HepG2 (cell line): ENCODE data around the gene SLC11A1. TPM values are rescaled to one million over a fixed set of nuclear protein-coding genes. Genes with fewer than 3 reads are reported as not detected.
A peak's percentile ranks its signal among the peaks of the same experiment; 100 is the strongest.

Experiments used
- KMT2B ChIP-seq: IDR thresholded peaks from 2 replicates; pipeline ENCODE4 v1.6.1; 2016; ENCODE audit warnings: missing genetic modification reagents, missing compliant biosample characterization
- NBN ChIP-seq: fragments of 450-650 bp; conservative IDR thresholded peaks from 2 replicates; pipeline ENCODE4 v1.6.1; 2017
- NR2F1 ChIP-seq, 2 experiments: fragments of 450-650 bp in 1 of 2; formaldehyde crosslinking in 1 of 2; IDR thresholded peaks; 2 replicates each; pipeline versions ENCODE4 v1.5.0 to v1.6.1; 2016 to 2020; ENCODE audit warnings: mild to moderate bottlenecking in 1 of 2, missing compliant biosample characterization in 1 of 2, missing genetic modification reagents in 1 of 2, moderate library complexity in 1 of 2
- PCBP1 ChIP-seq: fragments of 200-400 bp; formaldehyde crosslinking; IDR thresholded peaks from 2 replicates; pipeline ENCODE4 v1.6.1; 2017; ENCODE audit warnings: mild to moderate bottlenecking, low read depth, low read length, borderline replicate concordance
- THYN1 ChIP-seq: sonication (generic); formaldehyde crosslinking; IDR thresholded peaks from 2 replicates; pipeline ENCODE4 v1.8.1; 2023; ENCODE audit warnings: low read depth, mild to moderate bottlenecking, moderate library complexity, missing genetic modification reagents, borderline replicate concordance
- ZFP36L1 ChIP-seq: sonication (generic); formaldehyde crosslinking; IDR thresholded peaks from 2 replicates; pipeline ENCODE4 v1.8.0; 2022; ENCODE audit warnings: mild to moderate bottlenecking, missing genetic modification reagents, moderate library complexity
- ZNF337 ChIP-seq: sonication (generic); formaldehyde crosslinking; IDR thresholded peaks from 2 replicates; pipeline ENCODE4 v1.5.1; 2020; ENCODE audit warnings: missing genetic modification reagents, low read depth, mild to moderate bottlenecking, borderline replicate concordance
- ZNF484 ChIP-seq: sonication (generic); formaldehyde crosslinking; IDR thresholded peaks from 2 replicates; pipeline ENCODE4 v1.5.1; 2020; ENCODE audit warnings: mild to moderate bottlenecking, low read depth, missing genetic modification reagents, borderline replicate concordance
- ZNF550 ChIP-seq: sonication (generic); formaldehyde crosslinking; IDR thresholded peaks from 2 replicates; pipeline ENCODE4 v1.4.0; 2020; ENCODE audit warnings: mild to moderate bottlenecking, missing genetic modification reagents, borderline replicate concordance
- ZNF703 ChIP-seq: sonication (generic); formaldehyde crosslinking; IDR thresholded peaks from 2 replicates; pipeline ENCODE4 v1.5.1; 2020; ENCODE audit warnings: missing genetic modification reagents, mild to moderate bottlenecking, moderate library complexity, borderline replicate concordance
- ZNF816 ChIP-seq: sonication (generic); formaldehyde crosslinking; IDR thresholded peaks from 2 replicates; pipeline ENCODE4 v1.8.0; 2022; ENCODE audit warnings: missing genetic modification reagents, mild to moderate bottlenecking, borderline replicate concordance
- ZSCAN20 ChIP-seq: sonication (generic); formaldehyde crosslinking; IDR thresholded peaks from 2 replicates; pipeline ENCODE4 v1.4.0; 2020; ENCODE audit warnings: missing genetic modification reagents, mild to moderate bottlenecking, borderline replicate concordance
- polyA plus RNA-seq, 8 experiments: library from polyadenylated mRNA; depleted of rRNA in 3 of 8; stranded (reverse) in 7 of 8; unstranded in 1 of 8; fragments of >200 nt; fragmentation: Illumina TruSeq in 4 of 8; extraction: Trizol in 4 of 8; gene quantifications; 2 replicates each; pipeline versions ENCODE4 v1.2.1 to v1.2.3, GENCODE V29; 2011 to 2016; ENCODE audit warnings: low read depth in 4 of 8, missing spikeins in 1 of 8, mixed read lengths in 1 of 8; ENCODE audit not compliant: insufficient read depth in 1 of 8
- total RNA-seq, 5 experiments: library from RNA; depleted of rRNA; stranded (reverse); fragments of >200 nt; fragmentation: Illumina TruSeq; extraction: Trizol; gene quantifications; 2 replicates each; pipeline ENCODE4 v1.2.3, GENCODE V29; 2016; ENCODE audit warnings: low read depth in 1 of 5
- TF ChIP-seq, protein P1 (sequence below): sonication (generic); formaldehyde crosslinking; IDR thresholded peaks from 2 replicates; pipeline ENCODE4 v1.4.0; 2020; ENCODE audit warnings: missing genetic modification reagents, borderline replicate concordance
- TF ChIP-seq, protein P2 (sequence below): sonication (generic); formaldehyde crosslinking; IDR thresholded peaks from 2 replicates; pipeline ENCODE4 v1.4.0; 2020; ENCODE audit warnings: missing genetic modification reagents, borderline replicate concordance
- TF ChIP-seq, protein P3 (sequence below): sonication (generic); formaldehyde crosslinking; IDR thresholded peaks from 2 replicates; pipeline ENCODE4 v1.4.0; 2020; ENCODE audit warnings: missing genetic modification reagents
- TF ChIP-seq, protein P4 (sequence below): sonication (generic); IDR thresholded peaks from 2 replicates; pipeline ENCODE4 v1.6.1; 2016; ENCODE audit warnings: low read depth, borderline replicate concordance
- TF ChIP-seq, protein P5 (sequence below): sonication (generic); formaldehyde crosslinking; IDR thresholded peaks from 2 replicates; pipeline ENCODE4 v1.4.0; 2020; ENCODE audit warnings: mild to moderate bottlenecking, missing genetic modification reagents, borderline replicate concordance

SLC11A1 gene
- total and polyA plus RNA-seq, 2 of the 13 experiments (the other 11 are each of a cell fraction or from before 2014, with no cell fraction given), result 0.33 to 2.3 TPM

DNA sequence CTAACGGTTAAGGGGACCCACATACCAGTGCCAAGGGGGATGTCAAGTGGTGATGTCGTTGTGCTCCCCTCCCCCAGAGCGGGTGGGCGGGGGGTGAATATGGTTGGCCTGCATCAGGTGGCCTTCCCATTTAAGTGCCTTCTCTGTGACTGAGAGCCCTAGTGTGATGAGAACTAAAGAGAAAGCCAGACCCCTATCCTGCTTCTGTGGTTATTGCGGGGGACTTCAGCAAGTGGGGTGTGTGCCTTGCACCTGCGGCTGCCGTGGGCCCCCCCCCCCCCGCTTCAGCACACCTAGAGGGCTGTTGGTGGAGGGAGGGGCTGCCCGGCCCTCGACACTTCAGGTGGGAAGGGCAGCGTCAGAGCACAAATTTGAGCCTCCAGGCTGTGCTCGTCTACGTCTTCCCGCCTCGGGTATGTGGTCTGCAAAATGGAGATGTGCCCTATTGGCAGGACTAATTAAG, 23.7 kb downstream of the SLC11A1 start (continued):
- TF ChIP-seq, protein P1, sequence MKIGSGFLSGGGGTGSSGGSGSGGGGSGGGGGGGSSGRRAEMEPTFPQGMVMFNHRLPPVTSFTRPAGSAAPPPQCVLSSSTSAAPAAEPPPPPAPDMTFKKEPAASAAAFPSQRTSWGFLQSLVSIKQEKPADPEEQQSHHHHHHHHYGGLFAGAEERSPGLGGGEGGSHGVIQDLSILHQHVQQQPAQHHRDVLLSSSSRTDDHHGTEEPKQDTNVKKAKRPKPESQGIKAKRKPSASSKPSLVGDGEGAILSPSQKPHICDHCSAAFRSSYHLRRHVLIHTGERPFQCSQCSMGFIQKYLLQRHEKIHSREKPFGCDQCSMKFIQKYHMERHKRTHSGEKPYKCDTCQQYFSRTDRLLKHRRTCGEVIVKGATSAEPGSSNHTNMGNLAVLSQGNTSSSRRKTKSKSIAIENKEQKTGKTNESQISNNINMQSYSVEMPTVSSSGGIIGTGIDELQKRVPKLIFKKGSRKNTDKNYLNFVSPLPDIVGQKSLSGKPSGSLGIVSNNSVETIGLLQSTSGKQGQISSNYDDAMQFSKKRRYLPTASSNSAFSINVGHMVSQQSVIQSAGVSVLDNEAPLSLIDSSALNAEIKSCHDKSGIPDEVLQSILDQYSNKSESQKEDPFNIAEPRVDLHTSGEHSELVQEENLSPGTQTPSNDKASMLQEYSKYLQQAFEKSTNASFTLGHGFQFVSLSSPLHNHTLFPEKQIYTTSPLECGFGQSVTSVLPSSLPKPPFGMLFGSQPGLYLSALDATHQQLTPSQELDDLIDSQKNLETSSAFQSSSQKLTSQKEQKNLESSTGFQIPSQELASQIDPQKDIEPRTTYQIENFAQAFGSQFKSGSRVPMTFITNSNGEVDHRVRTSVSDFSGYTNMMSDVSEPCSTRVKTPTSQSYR, result peak; percentile 33; the same call in 1 of the 2 replicates
- TF ChIP-seq ZSCAN20 (no peak), NR2F1 (CRISPR knock-in tag; IDR thresholded peaks at IDR 0.05) (peak in 1 of 2 experiments; percentile 10; a peak in 1 of 4 replicates), KMT2B (CRISPR knock-in tag) (no peak), ZNF703 (CRISPR knock-in tag) (0 out of 2 replicates have a peak, but pooled peaks have one; percentile 76), ZNF484 (CRISPR knock-in tag) (peak; percentile 76; the same call in 1 of the 2 replicates), PCBP1 (0 out of 2 replicates have a peak, but pooled peaks have one; percentile 24), ZNF337 (CRISPR knock-in tag) (peak; percentile 88; the same call in 1 of the 2 replicates), ZNF550 (0 out of 2 replicates have a peak, but pooled peaks have one; percentile 30), ZFP36L1 (CRISPR knock-in tag) (0 out of 2 replicates have a peak, but pooled peaks have one; percentile 41), NBN (no peak), THYN1 (CRISPR knock-in tag) (peak; percentile 51; the same call in 1 of the 2 replicates), ZNF816 (CRISPR knock-in tag) (peak; percentile 84; the same call in 1 of the 2 replicates)
- TF ChIP-seq, protein P2, sequence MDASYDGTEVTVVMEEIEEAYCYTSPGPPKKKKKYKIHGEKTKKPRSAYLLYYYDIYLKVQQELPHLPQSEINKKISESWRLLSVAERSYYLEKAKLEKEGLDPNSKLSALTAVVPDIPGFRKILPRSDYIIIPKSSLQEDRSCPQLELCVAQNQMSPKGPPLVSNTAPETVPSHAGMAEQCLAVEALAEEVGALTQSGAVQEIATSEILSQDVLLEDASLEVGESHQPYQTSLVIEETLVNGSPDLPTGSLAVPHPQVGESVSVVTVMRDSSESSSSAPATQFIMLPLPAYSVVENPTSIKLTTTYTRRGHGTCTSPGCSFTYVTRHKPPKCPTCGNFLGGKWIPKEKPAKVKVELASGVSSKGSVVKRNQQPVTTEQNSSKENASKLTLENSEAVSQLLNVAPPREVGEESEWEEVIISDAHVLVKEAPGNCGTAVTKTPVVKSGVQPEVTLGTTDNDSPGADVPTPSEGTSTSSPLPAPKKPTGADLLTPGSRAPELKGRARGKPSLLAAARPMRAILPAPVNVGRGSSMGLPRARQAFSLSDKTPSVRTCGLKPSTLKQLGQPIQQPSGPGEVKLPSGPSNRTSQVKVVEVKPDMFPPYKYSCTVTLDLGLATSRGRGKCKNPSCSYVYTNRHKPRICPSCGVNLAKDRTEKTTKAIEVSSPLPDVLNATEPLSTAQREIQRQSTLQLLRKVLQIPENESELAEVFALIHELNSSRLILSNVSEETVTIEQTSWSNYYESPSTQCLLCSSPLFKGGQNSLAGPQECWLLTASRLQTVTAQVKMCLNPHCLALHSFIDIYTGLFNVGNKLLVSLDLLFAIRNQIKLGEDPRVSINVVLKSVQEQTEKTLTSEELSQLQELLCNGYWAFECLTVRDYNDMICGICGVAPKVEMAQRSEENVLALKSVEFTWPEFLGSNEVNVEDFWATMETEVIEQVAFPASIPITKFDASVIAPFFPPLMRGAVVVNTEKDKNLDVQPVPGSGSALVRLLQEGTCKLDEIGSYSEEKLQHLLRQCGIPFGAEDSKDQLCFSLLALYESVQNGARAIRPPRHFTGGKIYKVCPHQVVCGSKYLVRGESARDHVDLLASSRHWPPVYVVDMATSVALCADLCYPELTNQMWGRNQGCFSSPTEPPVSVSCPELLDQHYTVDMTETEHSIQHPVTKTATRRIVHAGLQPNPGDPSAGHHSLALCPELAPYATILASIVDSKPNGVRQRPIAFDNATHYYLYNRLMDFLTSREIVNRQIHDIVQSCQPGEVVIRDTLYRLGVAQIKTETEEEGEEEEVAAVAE (CRISPR knock-in tag), result 0 out of 2 replicates have a peak, but pooled peaks have one; percentile 26
- TF ChIP-seq, protein P3, sequence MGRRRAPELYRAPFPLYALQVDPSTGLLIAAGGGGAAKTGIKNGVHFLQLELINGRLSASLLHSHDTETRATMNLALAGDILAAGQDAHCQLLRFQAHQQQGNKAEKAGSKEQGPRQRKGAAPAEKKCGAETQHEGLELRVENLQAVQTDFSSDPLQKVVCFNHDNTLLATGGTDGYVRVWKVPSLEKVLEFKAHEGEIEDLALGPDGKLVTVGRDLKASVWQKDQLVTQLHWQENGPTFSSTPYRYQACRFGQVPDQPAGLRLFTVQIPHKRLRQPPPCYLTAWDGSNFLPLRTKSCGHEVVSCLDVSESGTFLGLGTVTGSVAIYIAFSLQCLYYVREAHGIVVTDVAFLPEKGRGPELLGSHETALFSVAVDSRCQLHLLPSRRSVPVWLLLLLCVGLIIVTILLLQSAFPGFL, result no peak
- TF ChIP-seq, protein P4, sequence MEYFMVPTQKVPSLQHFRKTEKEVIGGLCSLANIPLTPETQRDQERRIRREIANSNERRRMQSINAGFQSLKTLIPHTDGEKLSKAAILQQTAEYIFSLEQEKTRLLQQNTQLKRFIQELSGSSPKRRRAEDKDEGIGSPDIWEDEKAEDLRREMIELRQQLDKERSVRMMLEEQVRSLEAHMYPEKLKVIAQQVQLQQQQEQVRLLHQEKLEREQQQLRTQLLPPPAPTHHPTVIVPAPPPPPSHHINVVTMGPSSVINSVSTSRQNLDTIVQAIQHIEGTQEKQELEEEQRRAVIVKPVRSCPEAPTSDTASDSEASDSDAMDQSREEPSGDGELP, result 0 out of 2 replicates have a peak, but pooled peaks have one; percentile 10
- TF ChIP-seq, protein P5, sequence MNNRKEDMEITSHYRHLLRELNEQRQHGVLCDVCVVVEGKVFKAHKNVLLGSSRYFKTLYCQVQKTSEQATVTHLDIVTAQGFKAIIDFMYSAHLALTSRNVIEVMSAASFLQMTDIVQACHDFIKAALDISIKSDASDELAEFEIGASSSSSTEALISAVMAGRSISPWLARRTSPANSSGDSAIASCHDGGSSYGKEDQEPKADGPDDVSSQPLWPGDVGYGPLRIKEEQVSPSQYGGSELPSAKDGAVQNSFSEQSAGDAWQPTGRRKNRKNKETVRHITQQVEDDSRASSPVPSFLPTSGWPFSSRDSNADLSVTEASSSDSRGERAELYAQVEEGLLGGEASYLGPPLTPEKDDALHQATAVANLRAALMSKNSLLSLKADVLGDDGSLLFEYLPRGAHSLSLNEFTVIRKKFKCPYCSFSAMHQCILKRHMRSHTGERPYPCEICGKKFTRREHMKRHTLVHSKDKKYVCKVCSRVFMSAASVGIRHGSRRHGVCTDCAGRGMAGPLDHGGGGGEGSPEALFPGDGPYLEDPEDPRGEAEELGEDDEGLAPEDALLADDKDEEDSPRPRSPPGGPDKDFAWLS (CRISPR knock-in tag), result no peak
